HepG2 (cell line): ENCODE measurements around the gene TPBGL. TPM values are rescaled to one million over a fixed set of nuclear protein-coding genes. Genes with fewer than 3 reads are reported as not detected.

ENCODE experiments used
- ATAC-seq: fragments of 200-7000 bp; cut with Tn5 transposase; 3 replicates; pipeline ENCODE4 v1.9.1; 2020; ENCODE audit warnings: mild to moderate bottlenecking, moderate library complexity
- BruUV-seq: library from RNA; stranded (reverse); fragments of 400-500 nt; replicated peaks from 2 replicates; lab custom pipeline; 2021; lab: Mats Ljungman, UMichigan
- CTCF ChIA-PET: fragments of 300-600 bp; formaldehyde crosslinking; extraction: SDS; loops from one replicate; lab custom pipeline; 2021; ENCODE audit warnings: low total read pairs, inconsistent platforms, low intra/inter-chr PET ratio; lab: Yijun Ruan, JAX
- POLR2A ChIA-PET: fragments of 350-600 bp; sonication (Branson Sonifier 250); formaldehyde crosslinking; loops from one replicate; lab custom pipeline; 2020; ENCODE audit warnings: antibody characterized with exemption, inconsistent platforms; lab: Yijun Ruan, JAX
- DNase-seq: peaks from one replicate; pipeline ENCODE4 v3.0.0-alpha.2; 2015; ENCODE audit warnings: low spot score
- FAIRE-seq: peaks from 3 replicates; lab custom pipeline; 2011; peaks lifted over from hg19 to GRCh38; lab: Jason Lieb, UNC
- H2AFZ ChIP-seq: one replicate; pipeline ENCODE4 v1.6.1; 2011; ENCODE audit warnings: low read length, inconsistent platforms
- H3K27ac ChIP-seq: fragments of 300-600 bp; 3 replicates; pipeline ENCODE4 v1.8.0; 2011; ENCODE audit warnings: mixed run types, mild to moderate bottlenecking, mixed read lengths, low read length, inconsistent platforms; ENCODE audit not compliant: insufficient read depth; ENCODE audit errors: extremely low read length
- H3K27me3 ChIP-seq, 2 experiments: fragments of 200-600 bp in 1 of 2; 2 replicates in 1 of 2; 3 replicates in 1 of 2; pipeline versions ENCODE4 v1.6.0 to v1.8.0; 2011; ENCODE audit warnings: low read length in 2 of 2, mild to moderate bottlenecking in 2 of 2, moderate library complexity in 2 of 2, inconsistent platforms in 1 of 2; ENCODE audit not compliant: insufficient read depth in 2 of 2, control insufficient read depth in 1 of 2
- H3K36me3 ChIP-seq, 2 experiments: fragments of 200-600 bp in 1 of 2; replicated peaks in 1 of 2; 2 replicates in 1 of 2; 3 replicates in 1 of 2; pipeline versions ENCODE4 v1.5.1 to v1.8.0; 2011; ENCODE audit warnings: low read length in 2 of 2, inconsistent platforms in 1 of 2; ENCODE audit not compliant: insufficient read depth in 2 of 2, control insufficient read depth in 1 of 2
- H3K4me1 ChIP-seq: 2 replicates; pipeline ENCODE4 v1.5.1; 2012; ENCODE audit warnings: low read length, inconsistent platforms; ENCODE audit not compliant: insufficient read depth
- H3K4me2 ChIP-seq: 2 replicates; pipeline ENCODE4 v1.6.0; 2011; ENCODE audit warnings: low read depth, low read length, inconsistent platforms
- H3K4me3 ChIP-seq, 3 experiments: fragments of 200-600 bp in 1 of 3; sonication (generic), shearing (Covaris generic) in 1 of 3; replicated peaks in 1 of 3; 2 replicates each; pipeline ENCODE4 v1.5.1; 2011 to 2016; ENCODE audit warnings: low read length in 3 of 3, inconsistent platforms in 2 of 3, low read depth in 2 of 3, mild to moderate bottlenecking in 2 of 3, control low read depth in 1 of 3, mixed read lengths in 1 of 3; ENCODE audit not compliant: insufficient read depth in 1 of 3
- H3K79me2 ChIP-seq: one replicate; pipeline ENCODE4 v1.6.1; 2011; ENCODE audit warnings: low read length, inconsistent platforms; ENCODE audit not compliant: insufficient read depth
- H3K9ac ChIP-seq: 2 replicates; pipeline ENCODE4 v1.6.0; 2011; ENCODE audit warnings: mild to moderate bottlenecking, low read depth, low read length, inconsistent platforms; ENCODE audit not compliant: insufficient read depth
- H3K9me3 ChIP-seq: 2 replicates; pipeline ENCODE4 v1.5.1; 2012; ENCODE audit warnings: mild to moderate bottlenecking, low read length
- H4K20me1 ChIP-seq: 2 replicates; pipeline ENCODE4 v1.6.0; 2011; ENCODE audit warnings: inconsistent platforms, mild to moderate bottlenecking, low read length, moderate library complexity; ENCODE audit not compliant: insufficient read depth
- CTCF ChIP-seq: sonication (generic); formaldehyde crosslinking; IDR thresholded peaks from 2 replicates; pipeline ENCODE4 v1.5.0; 2020; ENCODE audit warnings: mild to moderate bottlenecking, missing genetic modification reagents, moderate library complexity
- DZIP1 ChIP-seq: sonication (generic); formaldehyde crosslinking; IDR thresholded peaks from 2 replicates; pipeline ENCODE4 v1.5.0; 2020; ENCODE audit warnings: mild to moderate bottlenecking, missing genetic modification reagents
- NPAS2 ChIP-seq: sonication (generic); formaldehyde crosslinking; IDR thresholded peaks from 2 replicates; pipeline ENCODE4 v1.8.0; 2022; ENCODE audit warnings: mild to moderate bottlenecking, missing genetic modification reagents, borderline replicate concordance
- STAG1 ChIP-seq: sonication (generic); formaldehyde crosslinking; IDR thresholded peaks from 2 replicates; pipeline ENCODE4 v1.4.0; 2020; ENCODE audit warnings: missing genetic modification reagents
- THYN1 ChIP-seq: sonication (generic); formaldehyde crosslinking; IDR thresholded peaks from 2 replicates; pipeline ENCODE4 v1.8.1; 2023; ENCODE audit warnings: low read depth, mild to moderate bottlenecking, moderate library complexity, missing genetic modification reagents, borderline replicate concordance
- WGBS: methylation state at CpG from one replicate; pipeline ENCODE4 v1.1.6; 2017; ENCODE audit warnings: low lambda C conversion rate; 5-methylcytosine and 5-hydroxymethylcytosine counted together
- in situ Hi-C: cut with HindIII; loops from 2 replicates; pipeline ENCODE4 v1.10.0; 2017; ENCODE audit warnings: low pct_unique_long_range_greater_than_20kb; ENCODE audit not compliant: extremely low pct_ligation_motif_present
- intact Hi-C: fragments of 100-400 bp; cut with micrococcal nuclease; formaldehyde crosslinking; loops from one replicate; pipeline ENCODE4 v1.10.0; 2022; ENCODE audit not compliant: unreplicated experiment
- polyA plus RNA-seq, 8 experiments: library from polyadenylated mRNA; depleted of rRNA in 3 of 8; stranded (reverse) in 7 of 8; unstranded in 1 of 8; fragments of >200 nt; fragmentation: Illumina TruSeq in 4 of 8; extraction: Trizol in 4 of 8; gene quantifications; 2 replicates each; pipeline versions ENCODE4 v1.2.1 to v1.2.3, GENCODE V29; 2011 to 2016; ENCODE audit warnings: low read depth in 4 of 8, missing spikeins in 1 of 8, mixed read lengths in 1 of 8; ENCODE audit not compliant: insufficient read depth in 1 of 8
- total RNA-seq, 5 experiments: library from RNA; depleted of rRNA; stranded (reverse); fragments of >200 nt; fragmentation: Illumina TruSeq; extraction: Trizol; gene quantifications; 2 replicates each; pipeline ENCODE4 v1.2.3, GENCODE V29; 2016; ENCODE audit warnings: low read depth in 1 of 5

Gene TPBGL
- total and polyA plus RNA-seq, 2 of the 13 experiments (the other 11 are each of a cell fraction or from before 2014, with no cell fraction given), result not detected

GRCh38 chr11:75270896-75271418 is 30.4 kb downstream of the TPBGL start:
- TF ChIP-seq CTCF, result peak; percentile 18
- no peak for TF ChIP-seq NPAS2
- no peak for TF ChIP-seq DZIP1 (CRISPR knock-in tag)
- TF ChIP-seq THYN1, result no peak
- peak; percentile 10; the same call in 1 of the 2 replicates for TF ChIP-seq STAG1 (CRISPR knock-in tag)
- TF ChIP-seq, all 625 proteins: peak for 2
- in situ Hi-C loops (no loop called here), intact Hi-C loops (no loop called here)
- Histone ChIP-seq H3K27ac (no peak overlapping the region), H2AFZ (no peak overlapping the region), H3K4me1 (peaks cover 11% of the 10 kb centered on the region), H3K4me2 (no peak overlapping the region), H4K20me1 (no peaks in the 10 kb centered on the region), H3K79me2 (no peaks in the 10 kb centered on the region), H3K27me3 (no peaks in the 10 kb centered on the region), H3K36me3 (peaks cover 14 to 34% of the 10 kb centered on the region in 2 experiments; a peak in 4 of 5 replicates), H3K4me3 (no peak overlapping the region), H3K9me3 (no peaks in the 10 kb centered on the region), H3K9ac (no peak overlapping the region)
- ChIA-PET POLR2A (no interaction called here), CTCF (no interaction called here)
- DNase-seq (no peak), FAIRE-seq (no peak), ATAC-seq (no peak)
- BruUV-seq, result no TSS peak
- 97% methylated on average over 3 of the region's 3 CpGs for WGBS
